Activated CD4-positive, alpha-beta T cell treated with anti-CD3 and anti-CD28 coated beads, Interleukin-2, amount 10 ng/mL, durations not matched to agents 24 days and 14 days (primary cell): Measurements from ENCODE around the gene THNSL1. TPM values are rescaled to one million over a fixed set of nuclear protein-coding genes. Genes with fewer than 3 reads are reported as not detected.

Experiments used
- DNase-seq: peaks from one replicate; pipeline ENCODE4 v3.0.0; 2022
- H3K27ac Mint-ChIP-seq: one replicate; pipeline ENCODE4 v1.8.0; 2022; ENCODE audit warnings: mild to moderate bottlenecking, mixed read lengths
- H3K27me3 Mint-ChIP-seq: one replicate; pipeline ENCODE4 v1.8.0; 2022; ENCODE audit warnings: mixed read lengths
- H3K36me3 Mint-ChIP-seq: one replicate; pipeline ENCODE4 v1.8.0; 2022; ENCODE audit warnings: low read depth, mild to moderate bottlenecking, mixed read lengths
- H3K4me1 Mint-ChIP-seq: one replicate; pipeline ENCODE4 v1.8.0; 2021; ENCODE audit warnings: mixed read lengths
- H3K4me3 Mint-ChIP-seq: one replicate; pipeline ENCODE4 v1.8.0; 2022; ENCODE audit warnings: mild to moderate bottlenecking, moderate library complexity, mixed read lengths
- H3K9me3 Mint-ChIP-seq: one replicate; pipeline ENCODE4 v1.8.0; 2021; ENCODE audit warnings: mixed read lengths
- intact Hi-C: fragments of 100-400 bp; cut with micrococcal nuclease; formaldehyde crosslinking; loops from one replicate; pipeline ENCODE4 v1.15.1; 2023
- total RNA-seq: library from RNA; stranded (reverse); gene quantifications from 2 replicates; pipeline ENCODE4 v1.2.3, GENCODE V29; 2022

Gene THNSL1
- total RNA-seq, 1 donor from 2014 or later: 3.6 TPM

- intact Hi-C loops: loop anchor here (5.0 to 10.0 kb wide), 4 partner anchors 116 to 1924 kb away; partner anchors contain the start of genes MSRB2 and OTUD1
- DNase-seq: no peak
- Mint-ChIP-seq H3K27me3 (peaks cover 10% of the 10 kb centered on the region), H3K9me3 (no peaks in the 10 kb centered on the region), H3K36me3 (peaks cover 1% of the 10 kb centered on the region), H3K27ac (no peak overlapping the region), H3K4me1 (peaks cover 14% of the 10 kb centered on the region), H3K4me3 (no peak overlapping the region)
Measured at GRCh38 chr10:25018703-25019102, 2.3 kb downstream of the THNSL1 start.

GRCh38 chr10:25023278-25023677 is 6.9 kb downstream of the THNSL1 start:
- no peaks in the 10 kb centered on the region for H3K9me3 Mint-ChIP-seq
- intact Hi-C loops: no loop called here
- no peaks in the 10 kb centered on the region for H3K36me3 Mint-ChIP-seq
- no peaks in the 10 kb centered on the region for H3K27me3 Mint-ChIP-seq
- H3K4me1 Mint-ChIP-seq: no peaks in the 10 kb centered on the region
- DNase-seq: no peak
- no peak overlapping the region for H3K27ac Mint-ChIP-seq
- no peak overlapping the region for H3K4me3 Mint-ChIP-seq

GRCh38 chr10:25024528-25024927 is 8.1 kb downstream of the THNSL1 start:
- H3K4me1 Mint-ChIP-seq: no peaks in the 10 kb centered on the region
- no peaks in the 10 kb centered on the region for H3K27me3 Mint-ChIP-seq
- no peak overlapping the region for H3K27ac Mint-ChIP-seq
- no peak for DNase-seq
- H3K9me3 Mint-ChIP-seq: no peaks in the 10 kb centered on the region
- no peak overlapping the region for H3K4me3 Mint-ChIP-seq
- intact Hi-C loops: no loop called here
- H3K36me3 Mint-ChIP-seq: no peaks in the 10 kb centered on the region

- intact Hi-C loops: no loop called here
- DNase-seq: no peak
- Mint-ChIP-seq H3K36me3 (no peaks in the 10 kb centered on the region), H3K9me3 (peaks cover 4% of the 10 kb centered on the region), H3K27me3 (peaks cover 3% of the 10 kb centered on the region), H3K4me1 (peaks cover 2% of the 10 kb centered on the region), H3K4me3 (no peak overlapping the region), H3K27ac (no peak overlapping the region)
Measured at GRCh38 chr10:25026463-25026862, 10.1 kb downstream of the THNSL1 start.

- H3K27ac Mint-ChIP-seq: no peak overlapping the region
- peaks cover 3% of the 10 kb centered on the region for H3K27me3 Mint-ChIP-seq
- DNase-seq: no peak
- H3K9me3 Mint-ChIP-seq: peaks cover 4% of the 10 kb centered on the region
- no peak overlapping the region for H3K4me3 Mint-ChIP-seq
- intact Hi-C loops: no loop called here
- H3K4me1 Mint-ChIP-seq: peaks cover 2% of the 10 kb centered on the region
- no peaks in the 10 kb centered on the region for H3K36me3 Mint-ChIP-seq
Measured at GRCh38 chr10:25028711-25029110, 12.3 kb downstream of the THNSL1 start.

GRCh38 chr10:25029519-25029918 is 13.1 kb downstream of the THNSL1 start:
- intact Hi-C loops: no loop called here
- Mint-ChIP-seq H3K4me3 (no peak overlapping the region), H3K27ac (no peak overlapping the region), H3K4me1 (peaks cover 2% of the 10 kb centered on the region), H3K36me3 (no peaks in the 10 kb centered on the region), H3K27me3 (peaks cover 3% of the 10 kb centered on the region), H3K9me3 (peaks cover 4% of the 10 kb centered on the region)
- DNase-seq: no peak

GRCh38 chr10:25036381-25036780 is 20.0 kb downstream of the THNSL1 start:
- Mint-ChIP-seq H3K4me3 (peak overlapping the region; percentile 28), H3K9me3 (no peaks in the 10 kb centered on the region)

GRCh38 chr10:25038325-25038724 is 21.9 kb downstream of the THNSL1 start:
- peaks cover 5% of the 10 kb centered on the region for H3K4me1 Mint-ChIP-seq
- H3K27ac Mint-ChIP-seq: peak overlapping the region; percentile 20
- no peak for DNase-seq
- H3K9me3 Mint-ChIP-seq: no peaks in the 10 kb centered on the region
- H3K36me3 Mint-ChIP-seq: no peaks in the 10 kb centered on the region
- intact Hi-C loops: no loop called here
- no peak overlapping the region for H3K4me3 Mint-ChIP-seq
- H3K27me3 Mint-ChIP-seq: peaks cover 33% of the 10 kb centered on the region

More at GRCh38 chr10:25036381-25036780, 20.0 kb downstream of the THNSL1 start:
- DNase-seq: no peak
- H3K4me1 Mint-ChIP-seq: peaks cover 5% of the 10 kb centered on the region
- H3K27ac Mint-ChIP-seq: no peak overlapping the region
- peaks cover 29% of the 10 kb centered on the region for H3K27me3 Mint-ChIP-seq
- intact Hi-C loops: no loop called here
- H3K36me3 Mint-ChIP-seq: no peaks in the 10 kb centered on the region

GRCh38 chr10:25039531-25039930 is 23.1 kb downstream of the THNSL1 start:
- H3K4me1 Mint-ChIP-seq: peaks cover 5% of the 10 kb centered on the region
- no peak overlapping the region for H3K27ac Mint-ChIP-seq
- H3K4me3 Mint-ChIP-seq: no peak overlapping the region
- no peaks in the 10 kb centered on the region for H3K9me3 Mint-ChIP-seq
- DNase-seq: no peak
- H3K36me3 Mint-ChIP-seq: no peaks in the 10 kb centered on the region
- intact Hi-C loops: no loop called here
- H3K27me3 Mint-ChIP-seq: peaks cover 37% of the 10 kb centered on the region

GRCh38 chr10:25046641-25047040 is 30.2 kb downstream of the THNSL1 start:
- Mint-ChIP-seq H3K4me3 (no peak overlapping the region), H3K27ac (no peak overlapping the region), H3K4me1 (no peaks in the 10 kb centered on the region), H3K9me3 (peaks cover 9% of the 10 kb centered on the region), H3K27me3 (peaks cover 44% of the 10 kb centered on the region), H3K36me3 (no peaks in the 10 kb centered on the region)
- intact Hi-C loops: no loop called here
- DNase-seq: no peak

GRCh38 chr10:25047088-25047487 is 30.7 kb downstream of the THNSL1 start:
- Mint-ChIP-seq H3K9me3 (peaks cover 9% of the 10 kb centered on the region), H3K36me3 (no peaks in the 10 kb centered on the region), H3K4me3 (no peak overlapping the region), H3K4me1 (no peaks in the 10 kb centered on the region), H3K27me3 (peaks cover 44% of the 10 kb centered on the region), H3K27ac (no peak overlapping the region)
- intact Hi-C loops: no loop called here
- no peak for DNase-seq

GRCh38 chr10:25047591-25048301 is 31.3 kb downstream of the THNSL1 start:
- intact Hi-C loops: no loop called here
- DNase-seq: no peak
- no peaks in the 10 kb centered on the region for H3K36me3 Mint-ChIP-seq
- H3K4me3 Mint-ChIP-seq: no peak overlapping the region
- H3K27ac Mint-ChIP-seq: no peak overlapping the region
- peaks cover 9% of the 10 kb centered on the region for H3K9me3 Mint-ChIP-seq
- peaks cover 44% of the 10 kb centered on the region for H3K27me3 Mint-ChIP-seq
- no peaks in the 10 kb centered on the region for H3K4me1 Mint-ChIP-seq

GRCh38 chr10:25048450-25048849 is 32.0 kb downstream of the THNSL1 start:
- Mint-ChIP-seq H3K4me3 (no peak overlapping the region), H3K27ac (no peak overlapping the region), H3K27me3 (peaks cover 42% of the 10 kb centered on the region), H3K36me3 (no peaks in the 10 kb centered on the region), H3K4me1 (no peaks in the 10 kb centered on the region), H3K9me3 (peaks cover 9% of the 10 kb centered on the region)
- intact Hi-C loops: no loop called here
- DNase-seq: no peak

- peaks cover 9% of the 10 kb centered on the region for H3K9me3 Mint-ChIP-seq
- peaks cover 34% of the 10 kb centered on the region for H3K27me3 Mint-ChIP-seq
- no peak overlapping the region for H3K27ac Mint-ChIP-seq
- intact Hi-C loops: no loop called here
- H3K36me3 Mint-ChIP-seq: no peaks in the 10 kb centered on the region
- no peak overlapping the region for H3K4me3 Mint-ChIP-seq
- no peaks in the 10 kb centered on the region for H3K4me1 Mint-ChIP-seq
- DNase-seq: no peak
Measured at GRCh38 chr10:25049966-25050365, 33.6 kb downstream of the THNSL1 start.

- Mint-ChIP-seq H3K36me3 (no peaks in the 10 kb centered on the region), H3K9me3 (peaks cover 9% of the 10 kb centered on the region), H3K27ac (no peak overlapping the region), H3K27me3 (peaks cover 34% of the 10 kb centered on the region), H3K4me1 (no peaks in the 10 kb centered on the region), H3K4me3 (no peak overlapping the region)
- no peak for DNase-seq
- intact Hi-C loops: no loop called here
Measured at GRCh38 chr10:25050402-25050801, 34.0 kb downstream of the THNSL1 start.
